B cell (primary cell): Measurements from ENCODE around the gene CACUL1. TPM values are rescaled to one million over a fixed set of nuclear protein-coding genes. Genes with fewer than 3 reads are reported as not detected.
"Not testable (repeated sequence)": the region's sequence is repeated elsewhere in the genome, so short reads cannot be mapped to it uniquely, and the experiment has no call there.

Experiments
- ATAC-seq: fragments of 200-7000 bp; cut with Tn5 transposase; one replicate; pipeline ENCODE4 v1.10.0; 2021; ENCODE audit warnings: low read depth, mild to moderate bottlenecking, moderate number of reproducible peaks, moderate library complexity
- CTCF ChIA-PET: fragments of 350-600 bp; sonication (Branson Sonifier 250); formaldehyde crosslinking; loops from one replicate; lab custom pipeline; 2021; ENCODE audit warnings: antibody characterized with exemption, inconsistent platforms; lab: Charles Lee
- POLR2A ChIA-PET: fragments of 350-600 bp; sonication (Branson Sonifier 250); formaldehyde crosslinking; loops from one replicate; lab custom pipeline; 2021; ENCODE audit warnings: antibody characterized with exemption; lab: Charles Lee
- DNase-seq: peaks from one replicate; pipeline ENCODE4 v3.0.0; 2013
- H2AFZ ChIP-seq: 2 replicates; pipeline ENCODE4 v1.6.1; 2012; ENCODE audit warnings: mild to moderate bottlenecking, low read depth, low read length; ENCODE audit not compliant: insufficient read depth, poor library complexity, severe bottlenecking
- H3K27ac ChIP-seq, 2 donors: 1 replicate in 1 of 2; 2 replicates in 1 of 2; pipeline ENCODE4 v1.5.1; 2012 to 2013; ENCODE audit warnings: low read length in 2 of 2, mild to moderate bottlenecking in 2 of 2, moderate library complexity in 1 of 2
- H3K27me3 ChIP-seq, 4 experiments: fragments of 200-600 bp in 1 of 4; sonication (generic) in 1 of 4; replicated peaks in 1 of 4; 1 replicate in 2 of 4; 2 replicates in 2 of 4; pipeline versions ENCODE4 v1.6.1 to v1.7.0; 2013 to 2016; ENCODE audit warnings: low read length in 3 of 4, mild to moderate bottlenecking in 2 of 4, mixed read lengths in 1 of 4, moderate library complexity in 1 of 4; ENCODE audit not compliant: insufficient read depth in 4 of 4, control insufficient read depth in 3 of 4; ENCODE audit errors: control extremely low read depth in 1 of 4
- H3K36me3 ChIP-seq, 2 experiments: replicated peaks in 1 of 2; 1 replicate in 1 of 2; 2 replicates in 1 of 2; pipeline versions ENCODE4 v1.6.1 to v1.7.1; 2013; ENCODE audit warnings: low read length in 1 of 2; ENCODE audit not compliant: insufficient read depth in 2 of 2, control insufficient read depth in 1 of 2; ENCODE audit errors: control extremely low read depth in 1 of 2, extremely low read depth in 1 of 2
- H3K4me1 ChIP-seq, 2 donors: fragments of 200-600 bp in 1 of 2; sonication (generic) in 1 of 2; 1 replicate in 1 of 2; 2 replicates in 1 of 2; pipeline versions ENCODE4 v1.5.1 to v1.6.1; 2013 to 2017; ENCODE audit warnings: low read length in 2 of 2; ENCODE audit not compliant: control insufficient read depth in 2 of 2, insufficient read depth in 2 of 2
- H3K4me2 ChIP-seq: replicated peaks from 2 replicates; pipeline ENCODE3; 2012; ENCODE audit warnings: mild to moderate bottlenecking, low read depth, low read length; ENCODE audit not compliant: poor library complexity, severe bottlenecking
- H3K4me3 ChIP-seq, 5 experiments: fragments of 200-600 bp in 1 of 5; sonication (generic) in 1 of 5; 1 replicate in 3 of 5; 2 replicates in 2 of 5; pipeline versions ENCODE4 v1.5.1 to v1.7.0; 2011 to 2016; ENCODE audit warnings: low read length in 4 of 5, mild to moderate bottlenecking in 4 of 5, low read depth in 2 of 5, control low read depth in 1 of 5, moderate library complexity in 1 of 5; ENCODE audit not compliant: insufficient read depth in 1 of 5; ENCODE audit errors: control extremely low read depth in 1 of 5, extremely low read depth in 1 of 5
- H3K79me2 ChIP-seq: fragments of 200-600 bp; sonication (generic); one replicate; pipeline ENCODE4 v1.6.0; 2016; ENCODE audit warnings: low read length; ENCODE audit not compliant: control insufficient read depth, insufficient read depth
- H3K9ac ChIP-seq: fragments of 200-600 bp; sonication (generic); 2 replicates; pipeline ENCODE4 v1.6.1; 2017; ENCODE audit warnings: mild to moderate bottlenecking, low read length, moderate library complexity
- H3K9me3 ChIP-seq, 3 donors: one replicate each; pipeline versions ENCODE4 v1.6.1 to v1.7.1; 2013; ENCODE audit warnings: low read length in 2 of 3; ENCODE audit not compliant: control insufficient read depth in 2 of 3, insufficient read depth in 1 of 3; ENCODE audit errors: control extremely low read depth in 1 of 3
- H4K20me1 ChIP-seq: 2 replicates; pipeline ENCODE4 v1.6.0; 2012; ENCODE audit warnings: mild to moderate bottlenecking, low read length; ENCODE audit not compliant: insufficient read depth, control insufficient read depth, poor library complexity, severe bottlenecking
- H3K27ac Mint-ChIP-seq: one replicate; pipeline ENCODE4 v1.8.0; 2021; ENCODE audit warnings: mixed read lengths
- H3K27me3 Mint-ChIP-seq: one replicate; pipeline ENCODE4 v1.8.0; 2021; ENCODE audit warnings: mixed read lengths
- H3K4me1 Mint-ChIP-seq: one replicate; pipeline ENCODE4 v1.8.0; 2021; ENCODE audit warnings: mixed read lengths
- H3K4me3 Mint-ChIP-seq: one replicate; pipeline ENCODE4 v1.8.0; 2021; ENCODE audit warnings: mixed read lengths
- H3K9me3 Mint-ChIP-seq: one replicate; pipeline ENCODE4 v1.8.0; 2022; ENCODE audit warnings: mixed read lengths; ENCODE audit not compliant: insufficient read depth
- CTCF ChIP-seq: fragments of 200-600 bp; IDR thresholded peaks from one replicate; pipeline ENCODE4 v1.8.0; 2022; ENCODE audit warnings: antibody characterized with exemption, mild to moderate bottlenecking
- EZH2 ChIP-seq: IDR thresholded peaks from 2 replicates; pipeline ENCODE4 v1.6.1; 2012; ENCODE audit warnings: borderline replicate concordance, low read depth, mild to moderate bottlenecking, moderate library complexity, low read length; ENCODE audit not compliant: insufficient read depth, poor library complexity, severe bottlenecking
- WGBS: methylation state at CpG from one replicate; pipeline ENCODE4 v1.1.5; 2013; ENCODE audit warnings: missing lambda C conversion rate; ENCODE audit not compliant: insufficient coverage; 5-methylcytosine and 5-hydroxymethylcytosine counted together
- intact Hi-C: fragments of 100-400 bp; cut with micrococcal nuclease; formaldehyde crosslinking; loops from one replicate; pipeline ENCODE4 v1.10.0; 2022
- polyA plus RNA-seq: library from polyadenylated mRNA; depleted of rRNA; stranded (reverse); fragments of >200 nt; gene quantifications from 2 replicates; pipeline ENCODE4 v1.2.3, GENCODE V29; 2012
- total RNA-seq, 2 donors: library from RNA; stranded (reverse); fragments of 120-200 nt in 1 of 2; gene quantifications; 1 replicate in 1 of 2; 2 replicates in 1 of 2; pipeline versions ENCODE4 v1.2.3 to v1.2.4, GENCODE V29; 2013 to 2022

Gene CACUL1
- total and polyA plus RNA-seq, 2 donors (not counting 1 experiment from before 2014, with no cell fraction given) = 7.4 to 39.5 TPM

DNA sequence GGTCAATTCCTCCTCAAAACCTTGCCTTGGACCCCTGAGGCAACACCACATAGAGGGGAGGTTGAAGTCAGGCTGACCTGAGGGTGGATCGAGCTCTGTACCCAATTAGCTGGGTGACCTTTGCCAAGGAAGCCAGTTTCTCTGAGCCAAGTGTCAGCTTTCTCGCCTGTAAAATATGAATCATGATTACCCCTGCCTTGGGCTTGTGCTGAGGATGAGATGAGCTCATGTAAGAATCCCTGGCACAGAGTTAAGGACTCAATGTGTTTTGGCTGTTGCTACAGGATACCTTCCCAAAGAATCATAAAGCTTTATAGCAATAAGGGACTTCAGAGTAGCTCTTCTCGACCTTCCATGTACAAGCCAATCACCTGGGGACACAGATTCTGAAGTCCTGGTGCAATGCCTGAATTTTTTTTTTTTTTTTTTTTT lies 43.5 kb upstream of the CACUL1 start:
- no peak overlapping the region for H3K27ac ChIP-seq
- intact Hi-C loops = no loop called here
- DNase-seq (no peak), ATAC-seq (no peak)
- peaks cover 0 to 4% (median 0%) of the 10 kb centered on the region in 4 experiments for H3K27me3 ChIP-seq
- no peaks in the 10 kb centered on the region for H3K79me2 ChIP-seq
- no peaks in the 10 kb centered on the region for H3K36me3 ChIP-seq
- no peak overlapping the region for H3K4me2 ChIP-seq
- WGBS = 67% methylated on average over 1 of the region's 3 CpGs
- Mint-ChIP-seq H3K4me3 (no peak overlapping the region), H3K27me3 (peaks cover 24% of the 10 kb centered on the region), H3K27ac (no peak overlapping the region), H3K9me3 (no peaks in the 10 kb centered on the region), H3K4me1 (no peaks in the 10 kb centered on the region)
- H3K4me1 ChIP-seq = no peaks in the 10 kb centered on the region
- no peak overlapping the region for H3K9ac ChIP-seq
- CTCF ChIA-PET = interaction anchor here (5.5 kb wide), 1 partner anchor 230 kb away, joined by 40 read pairs; no protein-coding TSS in a partner anchor
- no peak overlapping the region for H3K4me3 ChIP-seq
- H3K9me3 ChIP-seq = peaks cover 0 to 10% (median 0%) of the 10 kb centered on the region in 3 donors
- no peak overlapping the region for H2AFZ ChIP-seq
- TF ChIP-seq EZH2 (no peak), CTCF (no peak)
- POLR2A ChIA-PET = no interaction called here
- no peaks in the 10 kb centered on the region for H4K20me1 ChIP-seq

- DNase-seq, H3K27ac Mint-ChIP-seq, H3K4me2 ChIP-seq, H2AFZ ChIP-seq, H4K20me1 ChIP-seq, H3K27ac ChIP-seq, H3K9ac ChIP-seq, H3K36me3 ChIP-seq, H3K4me3 Mint-ChIP-seq, ATAC-seq, H3K9me3 Mint-ChIP-seq, intact Hi-C loops, POLR2A ChIA-PET, H3K4me1 ChIP-seq, H3K4me1 Mint-ChIP-seq, H3K79me2 ChIP-seq, H3K27me3 ChIP-seq, CTCF ChIA-PET, H3K4me3 ChIP-seq: not testable (repeated sequence)
- 89% methylated on average over 4 of the region's 7 CpGs for WGBS
- peaks cover 29% of the 10 kb centered on the region for H3K27me3 Mint-ChIP-seq
- peaks cover 0 to 11% (median 0%) of the 10 kb centered on the region in 3 donors for H3K9me3 ChIP-seq
Observed at GRCh38 chr10:118794971-118795370, 40.2 kb upstream of the CACUL1 start.
